Stimulated activated CD8-positive, alpha-beta memory T cell treated with anti-CD3 and anti-CD28 coated beads, Interleukin-4, amount 100 ng/mL, for 4 hours (primary cell): Measurements from ENCODE around the gene CYTH4.

Experiments
- DNase-seq, 2 donors: peaks; one replicate each; pipeline ENCODE4 v3.0.0-alpha.2; 2020; ENCODE audit warnings: low read depth in 2 of 2, low spot score in 1 of 2

CYTH4 gene

DNA sequence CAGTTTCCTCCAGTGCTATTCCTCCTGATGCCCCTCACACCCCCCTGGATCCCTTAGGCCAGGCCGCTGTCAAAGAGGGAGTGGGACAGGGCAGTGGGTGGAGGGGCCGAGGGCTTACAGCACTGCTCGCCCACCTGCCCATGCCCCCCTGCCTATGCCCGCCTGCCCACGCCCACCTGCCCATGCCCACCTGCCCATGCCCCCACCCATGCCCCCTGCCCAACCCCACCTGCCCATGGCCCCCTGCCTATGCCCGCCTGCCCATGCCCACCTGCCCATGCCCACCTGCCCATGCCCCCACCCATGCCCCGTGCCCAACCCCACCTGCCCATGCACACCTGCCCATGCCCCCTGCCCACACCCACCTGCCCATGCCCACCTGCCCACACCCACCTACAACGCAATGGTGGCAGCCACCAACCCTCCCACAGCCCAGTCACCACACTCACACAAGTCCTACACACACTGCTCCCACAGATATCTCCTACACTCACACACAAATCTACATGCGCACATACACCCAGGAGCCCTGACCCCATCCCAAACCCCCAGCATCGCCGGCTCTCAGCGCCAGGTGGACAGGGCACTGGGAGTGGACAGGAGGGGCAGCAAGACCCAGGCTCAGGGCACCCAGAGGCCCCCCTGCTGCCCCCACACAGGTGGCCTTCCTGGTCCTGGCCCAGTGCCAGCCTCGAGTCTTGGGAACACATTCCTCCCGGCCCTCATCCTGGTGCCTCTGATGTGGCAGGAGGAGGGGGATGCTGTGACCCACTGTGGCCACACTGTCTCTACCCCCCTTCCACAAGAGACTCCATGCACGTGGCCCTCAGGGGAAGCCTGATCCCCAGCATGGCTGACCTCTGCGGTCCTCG lies 61.8 kb downstream of the CYTH4 start:
- no peak for DNase-seq

DNA sequence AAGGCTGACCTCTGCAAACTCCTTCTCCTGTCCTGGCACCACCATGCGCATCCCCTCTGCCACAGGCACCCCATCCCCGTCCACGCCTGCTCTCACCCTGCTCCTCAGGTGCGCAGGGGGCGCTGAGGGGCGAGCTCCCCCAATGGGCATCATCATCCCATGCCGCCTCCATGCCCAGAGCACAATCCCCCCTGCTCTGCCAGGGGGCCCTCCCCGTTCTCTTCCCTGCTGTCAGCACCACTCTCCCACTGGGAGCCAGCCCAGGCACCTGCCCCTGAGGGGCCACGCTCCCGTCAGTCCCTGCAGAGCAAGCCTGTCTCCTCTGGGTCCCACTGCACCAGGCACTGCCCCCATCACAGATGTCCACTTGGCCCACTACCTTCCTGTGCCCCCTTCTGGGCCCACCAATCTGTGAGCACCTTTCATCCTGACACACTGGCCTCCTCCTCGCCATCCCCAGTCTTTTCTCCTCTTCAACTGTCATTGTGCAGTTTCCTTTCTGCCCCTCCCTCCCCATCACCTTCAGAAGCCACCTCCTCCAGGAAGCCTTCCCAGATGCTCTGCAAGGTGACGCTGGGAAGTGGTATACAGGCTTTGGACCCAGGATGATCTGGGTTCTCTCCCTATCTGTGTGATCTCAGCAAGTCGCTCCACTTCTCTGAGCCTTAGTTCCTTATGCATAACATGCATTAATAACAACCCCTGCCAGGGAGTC lies 62.6 kb downstream of the CYTH4 start:
- no peak for DNase-seq

- DNase-seq: no peak
These were observed 63.7 kb downstream of the CYTH4 start for GRCh38 chr22:37345863-37346504.

DNA sequence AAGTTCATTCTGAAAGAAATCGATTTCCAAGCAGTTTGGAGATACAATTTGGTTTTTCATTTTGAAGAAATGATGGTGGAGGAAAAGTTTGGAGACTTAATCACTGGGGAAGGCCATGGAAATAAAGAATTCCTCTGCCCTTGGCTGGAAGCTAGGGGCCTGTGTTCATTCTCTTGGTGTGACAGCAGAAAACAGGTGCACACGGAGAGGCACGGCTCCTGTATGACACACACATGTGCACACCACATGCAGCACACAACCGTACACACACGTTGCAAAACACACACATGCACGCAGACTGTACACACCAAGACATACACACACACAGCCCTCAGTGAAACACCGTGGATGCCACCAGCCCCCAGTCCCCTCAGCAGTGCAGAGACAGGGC lies 64.2 kb downstream of the CYTH4 start:
- no peak for DNase-seq

- no peak for DNase-seq
These were observed 66.9 kb downstream of the CYTH4 start for GRCh38 chr22:37349043-37349814.

DNA sequence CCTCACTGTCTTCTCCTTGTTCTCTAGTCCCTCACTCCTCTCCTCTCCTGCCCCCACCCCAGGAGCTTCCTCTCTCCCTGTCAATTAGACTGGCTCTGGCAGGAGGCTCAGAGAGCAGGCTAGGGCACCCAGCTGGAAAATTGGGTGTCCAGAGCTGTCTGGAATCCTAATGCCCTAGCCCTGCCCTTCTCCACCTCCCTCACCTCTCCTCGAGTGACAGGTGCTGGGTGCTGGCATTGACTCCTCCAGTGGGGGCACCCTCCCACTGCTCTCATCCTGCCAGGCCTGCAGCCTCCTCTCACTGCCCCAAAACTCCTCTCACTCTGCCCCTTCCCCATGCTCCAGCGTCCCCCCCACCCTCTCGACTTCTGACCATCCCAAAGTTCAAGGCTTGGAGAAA lies 68.9 kb downstream of the CYTH4 start:
- DNase-seq: no peak

GRCh38 chr22:37352481-37352880 lies 70.2 kb downstream of the CYTH4 start:
- DNase-seq: no peak

- no peak for DNase-seq
These were observed 71.5 kb downstream of the CYTH4 start for GRCh38 chr22:37353839-37354238.

GRCh38 chr22:37354261-37354660 lies 72.0 kb downstream of the CYTH4 start:
- DNase-seq: no peak

DNA sequence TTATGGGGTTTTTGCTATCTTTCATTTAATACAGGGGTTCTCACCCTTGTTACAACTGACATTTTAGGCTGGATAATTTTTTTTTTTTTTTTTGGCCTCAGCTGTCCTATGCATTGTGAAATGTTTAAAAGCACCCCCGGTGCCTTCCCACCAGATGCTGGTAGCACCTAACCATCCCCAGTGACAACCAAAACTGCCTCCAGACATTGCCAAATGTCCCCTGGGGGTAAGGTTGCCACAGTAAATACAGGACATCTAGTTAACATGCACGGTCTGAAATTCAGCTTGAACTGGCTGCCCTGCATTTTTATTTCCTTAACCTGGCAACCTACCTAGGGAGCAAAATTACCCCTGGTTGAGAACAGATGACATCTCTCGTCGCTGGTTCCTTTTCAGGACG lies 72.4 kb downstream of the CYTH4 start:
- DNase-seq: no peak

DNA sequence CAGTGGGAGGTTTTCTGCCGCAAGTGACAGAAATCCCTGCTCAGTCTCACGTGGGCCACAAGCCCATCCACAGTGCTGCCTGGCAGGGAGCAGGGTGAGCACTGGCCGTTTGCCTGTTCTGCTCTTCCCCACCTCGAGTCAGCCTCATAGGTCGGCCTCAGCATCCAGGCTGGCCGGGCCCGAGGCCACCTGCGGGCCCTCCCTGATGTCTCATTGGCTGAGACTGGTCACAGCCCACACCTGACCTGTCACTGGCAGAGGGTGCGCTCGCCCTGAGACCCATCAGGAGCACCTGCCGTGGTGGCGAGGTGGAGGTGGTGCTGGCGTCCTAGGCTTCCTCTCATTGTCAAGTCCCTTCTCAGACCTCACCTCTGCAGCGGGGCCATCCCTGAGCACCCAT lies 72.9 kb downstream of the CYTH4 start:
- no peak for DNase-seq

GRCh38 chr22:37356922-37357321 lies 74.6 kb downstream of the CYTH4 start:
- no peak for DNase-seq

DNA sequence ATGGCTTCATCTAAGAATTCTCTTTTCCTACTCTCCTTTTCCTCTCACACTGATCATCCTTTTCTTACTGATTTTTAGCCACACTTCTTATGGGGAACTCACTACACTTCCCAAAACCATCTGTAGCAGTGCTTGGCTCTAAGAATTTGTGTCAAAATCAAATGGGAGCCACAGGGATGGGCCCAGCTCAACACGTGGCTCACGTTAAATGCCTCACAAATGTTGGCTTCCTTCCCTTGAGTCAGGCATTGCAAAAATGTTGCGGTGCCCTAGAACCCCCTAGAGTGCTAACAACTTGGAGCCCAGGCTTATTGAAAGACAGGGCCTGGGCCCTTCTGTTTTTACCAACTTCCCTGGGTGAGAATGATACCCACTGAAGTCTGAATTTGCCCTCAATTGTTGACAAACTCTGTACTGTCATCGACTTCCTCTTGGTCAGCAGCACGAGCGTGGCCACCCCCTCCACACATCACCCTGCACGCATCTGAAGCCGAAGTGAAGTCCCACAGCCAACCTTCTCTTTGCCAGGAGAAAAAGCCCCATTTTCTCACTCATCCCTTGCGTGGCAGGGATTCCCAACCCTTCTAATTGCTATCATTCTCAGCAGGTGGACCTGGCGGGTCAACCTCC lies 75.3 kb downstream of the CYTH4 start:
- DNase-seq: no peak

DNA sequence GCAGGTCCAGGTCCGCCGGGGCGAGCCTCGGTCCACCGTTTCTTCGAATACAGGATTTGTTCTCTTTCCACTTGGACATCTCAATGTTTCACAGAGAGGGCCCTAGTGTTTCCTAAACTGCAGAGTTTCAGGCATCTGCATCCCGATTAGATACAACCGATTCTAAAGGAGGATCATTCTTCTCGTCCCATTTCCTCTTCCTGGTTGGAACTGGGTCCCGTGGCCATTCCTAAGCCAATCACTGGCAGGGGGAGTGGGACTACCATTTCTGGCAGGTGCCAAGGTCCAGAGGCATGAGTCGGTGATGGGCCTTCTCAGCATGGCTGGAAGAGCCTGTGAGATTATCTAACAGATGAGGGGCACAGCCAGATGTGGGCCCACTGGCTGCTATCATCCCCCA lies 76.1 kb downstream of the CYTH4 start:
- no peak for DNase-seq

DNA sequence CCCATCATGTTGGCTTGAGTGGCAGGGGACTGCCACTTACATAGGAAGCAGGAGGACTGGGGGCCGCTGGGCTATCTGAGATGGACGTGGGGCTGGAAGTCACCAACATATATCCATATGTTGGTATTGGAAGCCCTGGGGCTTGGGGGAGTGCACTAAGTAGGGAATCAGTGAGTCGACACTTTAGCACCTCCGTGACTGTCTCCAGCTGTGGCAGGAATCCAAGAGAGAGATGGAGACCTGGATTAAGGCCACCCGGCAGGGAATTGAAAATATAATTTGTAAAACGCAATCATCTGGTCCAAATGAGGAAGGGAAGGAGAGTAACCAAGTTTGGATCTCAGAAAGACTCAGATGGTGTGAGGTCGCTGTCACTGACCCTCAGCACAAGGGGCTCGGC lies 76.6 kb downstream of the CYTH4 start:
- DNase-seq: no peak

DNA sequence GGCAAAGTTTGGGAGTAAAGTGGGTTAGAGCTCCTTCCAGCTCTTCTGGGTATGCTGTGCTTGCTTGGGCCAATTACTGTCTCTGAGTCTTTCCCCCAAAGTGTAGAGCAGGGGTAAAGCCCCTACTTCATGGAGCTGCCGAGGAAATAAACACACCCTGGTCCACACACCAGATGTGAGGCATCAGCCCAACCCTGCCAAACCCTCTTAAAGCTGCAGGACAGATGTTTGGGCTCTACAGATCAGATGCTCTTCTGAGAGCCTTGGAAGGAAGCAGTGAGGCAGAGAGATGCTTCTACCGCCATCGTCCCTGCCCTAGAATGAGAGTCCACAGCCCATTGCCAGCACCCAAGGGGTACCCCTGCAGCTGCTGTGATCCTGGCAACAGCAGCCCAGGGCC lies 80.3 kb downstream of the CYTH4 start:
- DNase-seq: no peak

DNA sequence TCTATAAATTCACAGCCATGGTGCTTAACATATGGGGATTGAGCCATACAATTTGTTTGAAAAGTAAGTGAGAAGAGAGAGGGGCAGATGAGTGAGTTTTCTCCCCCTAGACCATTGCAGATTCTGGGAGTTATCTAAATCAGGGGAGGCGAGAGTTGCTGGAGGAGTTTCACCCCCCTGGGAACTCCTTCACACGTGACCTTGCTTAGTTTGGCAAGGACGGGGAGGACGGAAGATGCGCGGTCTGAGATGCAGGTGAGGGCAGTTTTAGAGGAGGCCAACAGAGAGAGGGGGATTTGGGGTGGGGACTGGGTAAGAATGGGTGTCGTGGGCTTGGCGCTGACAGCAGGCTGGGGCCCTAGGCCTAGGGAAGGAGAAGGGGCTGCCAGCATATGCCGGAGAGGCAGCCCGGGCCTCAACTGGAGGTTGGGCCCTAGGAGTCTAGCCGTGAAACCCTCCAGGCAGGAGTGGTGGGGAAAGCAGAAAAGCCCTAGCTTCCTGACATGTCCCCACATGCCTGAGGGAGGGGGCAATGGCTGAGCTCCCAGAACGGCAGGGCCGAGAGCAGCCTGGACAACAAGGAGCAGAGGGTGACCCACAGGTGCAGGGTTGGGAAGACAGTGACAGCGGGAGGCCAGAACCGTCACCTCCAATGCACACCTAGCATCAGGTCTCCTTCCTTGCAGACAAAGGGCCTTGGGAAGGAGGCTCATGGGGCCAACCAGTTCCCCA lies 81.1 kb downstream of the CYTH4 start:
- no peak for DNase-seq
